GM23338 (cell line): ENCODE results near the gene SCFD1. TPM values are rescaled to one million over a fixed set of nuclear protein-coding genes. Genes with fewer than 3 reads are reported as not detected.

Experiments
- ATAC-seq: fragments of 200-7000 bp; cut with Tn5 transposase; 3 replicates; pipeline ENCODE4 v1.9.1; 2020
- DNase-seq: peaks from one replicate; pipeline ENCODE4 v3.0.0-alpha.2; 2015; ENCODE audit warnings: low spot score
- H2AFZ ChIP-seq: fragments of 200-600 bp; sonication (generic); 2 replicates; pipeline ENCODE4 v1.8.0; 2016; ENCODE audit warnings: antibody characterized with exemption, mild to moderate bottlenecking, moderate library complexity
- H3F3A ChIP-seq: fragments of 200-600 bp; sonication (generic); replicated peaks from 2 replicates; pipeline ENCODE4 v1.8.0; 2017; ENCODE audit warnings: antibody characterized with exemption, mixed run types, low read depth
- H3K27ac ChIP-seq: fragments of 200-600 bp; sonication (generic); 2 replicates; pipeline ENCODE4 v1.6.1; 2016; ENCODE audit warnings: low read depth
- H3K27me3 ChIP-seq: fragments of 200-600 bp; sonication (generic); 2 replicates; pipeline ENCODE4 v1.8.0; 2016; ENCODE audit warnings: mild to moderate bottlenecking, mixed run types, moderate library complexity; ENCODE audit not compliant: insufficient read depth
- H3K36me3 ChIP-seq: fragments of 200-600 bp; sonication (generic); 2 replicates; pipeline ENCODE4 v1.8.0; 2016; ENCODE audit warnings: mild to moderate bottlenecking; ENCODE audit not compliant: insufficient read depth
- H3K4me1 ChIP-seq: fragments of 200-600 bp; sonication (generic); 2 replicates; pipeline ENCODE4 v1.8.0; 2016; ENCODE audit warnings: mild to moderate bottlenecking, moderate library complexity; ENCODE audit not compliant: insufficient read depth
- H3K4me2 ChIP-seq: fragments of 200-600 bp; sonication (generic); 2 replicates; pipeline ENCODE4 v1.7.1; 2017; ENCODE audit warnings: mixed run types
- H3K4me3 ChIP-seq: fragments of 200-600 bp; sonication (generic); 2 replicates; pipeline ENCODE4 v1.6.1; 2016; ENCODE audit warnings: mixed run types
- H3K79me2 ChIP-seq: fragments of 200-600 bp; sonication (generic); replicated peaks from 2 replicates; pipeline ENCODE4 v1.8.0; 2017; ENCODE audit warnings: mild to moderate bottlenecking; ENCODE audit not compliant: insufficient read depth
- H3K9me2 ChIP-seq: fragments of 200-600 bp; sonication (generic); 2 replicates; pipeline ENCODE4 v1.8.0; 2017; ENCODE audit not compliant: insufficient read depth
- H4K20me1 ChIP-seq: fragments of 200-600 bp; sonication (generic); replicated peaks from 2 replicates; pipeline ENCODE4 v1.8.0; 2017; ENCODE audit warnings: mild to moderate bottlenecking; ENCODE audit not compliant: insufficient read depth
- H3K27ac Mint-ChIP-seq: 2 replicates; pipeline ENCODE4 v1.8.0; 2020; ENCODE audit warnings: inconsistent platforms, mild to moderate bottlenecking, moderate library complexity, mixed read lengths
- H3K27me3 Mint-ChIP-seq: 3 replicates; pipeline ENCODE4 v1.8.0; 2022; ENCODE audit warnings: low read depth, mild to moderate bottlenecking, moderate library complexity, mixed read lengths, inconsistent platforms; ENCODE audit not compliant: insufficient read depth, poor library complexity
- H3K36me3 Mint-ChIP-seq: 3 replicates; pipeline ENCODE4 v1.8.0; 2021; ENCODE audit warnings: low read depth, mild to moderate bottlenecking, inconsistent platforms, moderate library complexity, mixed read lengths
- H3K4me1 Mint-ChIP-seq: 3 replicates; pipeline ENCODE4 v1.8.0; 2020; ENCODE audit warnings: mild to moderate bottlenecking, inconsistent platforms, mixed read lengths
- H3K4me3 Mint-ChIP-seq: 3 replicates; pipeline ENCODE4 v1.8.0; 2021; ENCODE audit warnings: moderate library complexity, mild to moderate bottlenecking, inconsistent platforms, mixed read lengths
- H3K9me3 Mint-ChIP-seq: 3 replicates; pipeline ENCODE4 v1.8.0; 2020; ENCODE audit warnings: moderate library complexity, mild to moderate bottlenecking, inconsistent platforms, mixed read lengths
- EZH2phosphoT487 ChIP-seq: fragments of 200-600 bp; sonication (generic); IDR thresholded peaks from one replicate; pipeline ENCODE4 v1.8.1; 2018; ENCODE audit warnings: antibody characterized with exemption; ENCODE audit not compliant: unreplicated experiment
- JUNB ChIP-seq: IDR thresholded peaks from one replicate; pipeline ENCODE4 v1.6.1; 2016; ENCODE audit warnings: antibody characterized with exemption; ENCODE audit not compliant: unreplicated experiment
- POLR2AphosphoS5 ChIP-seq: IDR thresholded peaks from 2 replicates; pipeline ENCODE4 v1.6.1; 2016; ENCODE audit warnings: antibody characterized with exemption, low read depth
- STAT1 ChIP-seq: IDR thresholded peaks from one replicate; pipeline ENCODE4 v1.6.1; 2016; ENCODE audit warnings: antibody characterized with exemption; ENCODE audit not compliant: unreplicated experiment
- ZNF114 ChIP-seq: fragments of 250-450 bp; sonication (Bioruptor Pico); IDR thresholded peaks from 2 replicates; pipeline ENCODE4 v1.5.0; 2020; ENCODE audit warnings: mild to moderate bottlenecking, moderate library complexity
- ZNF331 ChIP-seq: fragments of 250-450 bp; sonication (Bioruptor Pico); IDR thresholded peaks from 2 replicates; pipeline ENCODE4 v1.5.0; 2020; ENCODE audit warnings: low read depth, mild to moderate bottlenecking, moderate library complexity
- polyA plus RNA-seq: library from polyadenylated mRNA; unstranded; fragments of >200 nt; fragmentation: Nextera tagmentation; extraction: Ambion mirVana; gene quantifications from 2 replicates; pipeline ENCODE4 v1.2.1, GENCODE V29; 2016
- total RNA-seq: library from RNA; depleted of rRNA; stranded (reverse); fragments of >200 nt; shearing (Covaris generic); gene quantifications from 2 replicates; pipeline ENCODE4 v1.2.3, GENCODE V29; 2014
- TF ChIP-seq, protein P1 (sequence below): IDR thresholded peaks from 2 replicates; pipeline ENCODE4 v1.6.1; 2016; ENCODE audit warnings: antibody characterized with exemption
- TF ChIP-seq, protein P2 (sequence below), 2 experiments: fragments of 200-600 bp in 1 of 2; sonication (generic) in 1 of 2; conservative IDR thresholded peaks; 2 replicates each; pipeline versions ENCODE4 v1.5.1 to v1.6.1; 2016 to 2017; ENCODE audit warnings: antibody characterized with exemption in 2 of 2, low read depth in 2 of 2, mild to moderate bottlenecking in 2 of 2, moderate library complexity in 1 of 2

The SCFD1 gene
- total and polyA plus RNA-seq, 2 experiments from 2014 or later: 77.6 to 110 TPM

DNA sequence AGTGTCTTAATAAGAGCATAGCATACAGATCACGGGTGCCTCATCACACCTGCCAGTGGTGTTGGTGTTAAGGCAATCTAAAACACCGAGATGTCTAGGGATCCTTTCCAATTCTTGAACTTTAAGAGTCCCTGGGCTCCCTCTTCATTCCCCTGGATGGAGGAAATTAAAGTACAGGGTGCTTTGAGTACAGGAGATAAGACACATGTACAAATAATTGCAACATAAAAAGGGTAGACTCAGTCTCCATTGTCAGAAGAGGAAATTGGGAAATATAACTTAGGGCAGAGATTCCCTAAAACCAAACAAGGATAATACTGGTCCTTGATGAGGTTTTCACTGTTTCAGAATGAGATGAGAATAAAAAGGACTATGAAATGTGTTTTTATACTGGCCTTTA lies 34.9 kb downstream of the SCFD1 start:
- Mint-ChIP-seq H3K27me3 (no peaks in the 10 kb centered on the region), H3K36me3 (peaks cover 18% of the 10 kb centered on the region), H3K4me1 (no peaks in the 10 kb centered on the region), H3K4me3 (no peak overlapping the region), H3K9me3 (no peaks in the 10 kb centered on the region), H3K27ac (no peak overlapping the region)
- no peaks in the 10 kb centered on the region for H4K20me1 ChIP-seq
- H3K27ac ChIP-seq: no peak overlapping the region
- no peaks in the 10 kb centered on the region for H3K9me2 ChIP-seq
- TF ChIP-seq ZNF114 (CRISPR knock-in tag) (no peak), JUNB (no peak), ZNF331 (CRISPR knock-in tag) (no peak), EZH2phosphoT487 (no peak)
- TF ChIP-seq, protein P1, sequence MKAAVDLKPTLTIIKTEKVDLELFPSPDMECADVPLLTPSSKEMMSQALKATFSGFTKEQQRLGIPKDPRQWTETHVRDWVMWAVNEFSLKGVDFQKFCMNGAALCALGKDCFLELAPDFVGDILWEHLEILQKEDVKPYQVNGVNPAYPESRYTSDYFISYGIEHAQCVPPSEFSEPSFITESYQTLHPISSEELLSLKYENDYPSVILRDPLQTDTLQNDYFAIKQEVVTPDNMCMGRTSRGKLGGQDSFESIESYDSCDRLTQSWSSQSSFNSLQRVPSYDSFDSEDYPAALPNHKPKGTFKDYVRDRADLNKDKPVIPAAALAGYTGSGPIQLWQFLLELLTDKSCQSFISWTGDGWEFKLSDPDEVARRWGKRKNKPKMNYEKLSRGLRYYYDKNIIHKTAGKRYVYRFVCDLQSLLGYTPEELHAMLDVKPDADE: no peak
- no peaks in the 10 kb centered on the region for H3K79me2 ChIP-seq
- H3K36me3 ChIP-seq: peaks cover 14% of the 10 kb centered on the region; the same call in 1 of the 2 replicates
- DNase-seq: no peak
- no peak overlapping the region for H3K4me2 ChIP-seq
- H3F3A ChIP-seq: no peaks in the 10 kb centered on the region
- H3K4me1 ChIP-seq: no peaks in the 10 kb centered on the region
- no peak for ATAC-seq
- no peaks in the 10 kb centered on the region for H3K27me3 ChIP-seq
- no peak overlapping the region for H3K4me3 ChIP-seq
- no peak overlapping the region for H2AFZ ChIP-seq

DNA sequence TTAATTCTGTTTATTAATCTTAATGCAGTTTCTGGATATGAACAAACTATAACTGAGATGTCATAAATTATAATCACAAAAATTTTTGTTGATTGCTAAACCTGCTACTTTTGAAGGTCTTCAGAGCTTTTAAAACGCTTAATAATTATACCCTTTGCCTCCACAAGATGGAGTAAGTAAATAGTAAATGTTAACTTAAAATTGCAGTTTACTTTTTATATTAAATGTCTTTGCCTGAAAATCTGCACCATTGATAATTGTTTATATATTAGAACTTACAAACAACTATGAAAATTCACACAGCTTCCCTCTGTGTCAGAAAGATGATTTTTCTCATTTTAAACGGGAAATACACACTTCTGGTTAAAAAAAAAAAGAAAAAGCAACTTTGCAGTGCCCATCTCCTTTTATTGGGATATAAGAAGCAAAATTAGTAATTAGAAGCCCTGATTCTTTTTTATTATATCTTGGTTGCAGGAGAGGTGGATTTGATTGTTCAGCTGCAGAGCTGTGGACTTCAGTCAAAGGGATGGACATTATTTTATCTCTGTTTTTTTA lies 35.6 kb downstream of the SCFD1 start:
- no peaks in the 10 kb centered on the region for H3K79me2 ChIP-seq
- DNase-seq: peak; percentile 39
- no peak overlapping the region for H3K4me3 ChIP-seq
- peaks cover 18% of the 10 kb centered on the region for H3K36me3 Mint-ChIP-seq
- no peaks in the 10 kb centered on the region for H3K9me3 Mint-ChIP-seq
- no peak for TF ChIP-seq ZNF331 (CRISPR knock-in tag)
- TF ChIP-seq, protein P2, sequence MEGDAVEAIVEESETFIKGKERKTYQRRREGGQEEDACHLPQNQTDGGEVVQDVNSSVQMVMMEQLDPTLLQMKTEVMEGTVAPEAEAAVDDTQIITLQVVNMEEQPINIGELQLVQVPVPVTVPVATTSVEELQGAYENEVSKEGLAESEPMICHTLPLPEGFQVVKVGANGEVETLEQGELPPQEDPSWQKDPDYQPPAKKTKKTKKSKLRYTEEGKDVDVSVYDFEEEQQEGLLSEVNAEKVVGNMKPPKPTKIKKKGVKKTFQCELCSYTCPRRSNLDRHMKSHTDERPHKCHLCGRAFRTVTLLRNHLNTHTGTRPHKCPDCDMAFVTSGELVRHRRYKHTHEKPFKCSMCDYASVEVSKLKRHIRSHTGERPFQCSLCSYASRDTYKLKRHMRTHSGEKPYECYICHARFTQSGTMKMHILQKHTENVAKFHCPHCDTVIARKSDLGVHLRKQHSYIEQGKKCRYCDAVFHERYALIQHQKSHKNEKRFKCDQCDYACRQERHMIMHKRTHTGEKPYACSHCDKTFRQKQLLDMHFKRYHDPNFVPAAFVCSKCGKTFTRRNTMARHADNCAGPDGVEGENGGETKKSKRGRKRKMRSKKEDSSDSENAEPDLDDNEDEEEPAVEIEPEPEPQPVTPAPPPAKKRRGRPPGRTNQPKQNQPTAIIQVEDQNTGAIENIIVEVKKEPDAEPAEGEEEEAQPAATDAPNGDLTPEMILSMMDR (conservative IDR thresholded peaks at IDR 0.05; ENCODE audit: low read depth in 2 of 2): peak in 1 of 2 experiments; percentile 53; a peak in 3 of 4 replicates
- no peak for TF ChIP-seq STAT1
- TF ChIP-seq POLR2AphosphoS5: no peak
- no peak for TF ChIP-seq ZNF114 (CRISPR knock-in tag)
- no peak overlapping the region for H3K27ac ChIP-seq
- no peak for ATAC-seq
- H3K27me3 Mint-ChIP-seq: no peaks in the 10 kb centered on the region
- H3K27ac Mint-ChIP-seq: no peak overlapping the region
- no peaks in the 10 kb centered on the region for H3K9me2 ChIP-seq
- no peak overlapping the region for H3K4me2 ChIP-seq
- no peaks in the 10 kb centered on the region for H3K27me3 ChIP-seq
- H3F3A ChIP-seq: no peaks in the 10 kb centered on the region
- H3K4me1 Mint-ChIP-seq: no peaks in the 10 kb centered on the region
- no peak overlapping the region for H3K4me3 Mint-ChIP-seq
- no peak overlapping the region for H2AFZ ChIP-seq
- H3K36me3 ChIP-seq: peaks cover 13% of the 10 kb centered on the region; the same call in 1 of the 2 replicates
- no peaks in the 10 kb centered on the region for H3K4me1 ChIP-seq
- H4K20me1 ChIP-seq: no peaks in the 10 kb centered on the region
